Stimulated activated CD8-positive, alpha-beta memory T cell treated with anti-CD3 and anti-CD28 coated beads, Interleukin-4, amount 100 ng/mL, for 4 hours (primary cell): Measurements from ENCODE around the gene DDX50.
"Not testable (repeated sequence)": the region's sequence is repeated elsewhere in the genome, so short reads cannot be mapped to it uniquely, and the experiment has no call there.

Experiments used
- DNase-seq, 2 donors: peaks; one replicate each; pipeline ENCODE4 v3.0.0-alpha.2; 2020; ENCODE audit warnings: low read depth in 2 of 2, low spot score in 1 of 2

The DDX50 gene

GRCh38 chr10:68902382-68902781 lies 1.3 kb downstream of the DDX50 start:
- DNase-seq = no peak

DNA sequence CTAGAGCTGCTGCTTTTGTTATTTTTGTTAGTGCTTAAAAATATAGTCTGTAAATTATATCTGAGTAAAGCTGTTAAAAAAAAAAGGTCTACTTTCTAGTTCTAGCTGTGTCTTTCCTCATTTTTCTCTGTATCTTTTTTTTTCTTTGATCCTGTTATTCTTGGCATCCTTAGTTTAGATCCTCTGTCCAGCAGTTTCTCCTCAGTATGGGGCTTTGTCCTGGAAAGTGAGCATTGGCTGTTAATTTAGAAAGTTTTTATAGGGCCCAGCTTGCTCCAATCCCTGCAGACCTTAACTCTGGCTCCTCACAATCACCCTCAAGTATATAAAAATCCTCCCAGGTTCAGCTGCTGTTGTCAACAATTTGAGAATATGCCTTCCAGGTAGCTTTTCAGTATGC lies 23.5 kb downstream of the DDX50 start:
- no peak for DNase-seq

DNA sequence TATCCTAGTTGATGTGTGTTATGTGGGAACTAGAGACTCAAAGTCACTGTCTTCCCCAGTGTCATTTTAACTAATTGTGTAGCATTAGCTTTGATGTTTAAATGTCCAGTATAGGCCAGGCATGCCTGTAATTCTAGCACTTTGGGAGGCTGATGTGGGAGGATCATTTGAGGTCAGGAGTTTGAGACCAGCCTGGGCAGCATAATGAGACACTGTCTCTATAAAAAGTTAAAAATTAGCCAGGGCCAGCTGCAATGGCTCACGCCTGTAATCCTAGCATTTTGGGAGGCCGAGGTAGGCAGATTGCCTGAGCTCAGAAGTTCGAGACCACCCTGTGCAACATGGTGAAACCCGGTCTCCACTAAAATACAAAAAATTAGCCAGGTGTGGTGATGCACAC lies 24.4 kb downstream of the DDX50 start:
- no peak for DNase-seq

DNA sequence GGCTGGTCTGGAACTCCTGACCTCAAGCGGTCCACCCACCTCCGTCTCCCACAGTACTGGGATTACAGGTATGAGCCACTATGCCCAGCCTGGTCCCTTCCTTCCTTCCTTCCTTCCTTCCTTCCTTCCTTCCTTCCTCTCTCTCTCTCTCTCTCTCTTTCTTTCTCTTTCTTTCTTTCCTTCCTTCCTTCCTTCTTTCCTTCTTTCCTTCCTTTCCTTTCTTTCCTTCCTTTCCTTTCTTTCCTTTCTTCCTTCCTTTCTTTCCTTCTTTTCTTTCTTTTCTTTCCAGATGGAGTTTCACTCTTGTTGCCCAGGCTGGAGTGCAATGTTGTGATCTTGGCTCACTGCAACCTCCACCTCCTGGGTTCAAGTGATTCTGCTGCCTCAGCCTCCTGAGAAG lies 28.0 kb downstream of the DDX50 start:
- not testable (repeated sequence) for DNase-seq

- not testable (repeated sequence) for DNase-seq
These were observed 28.8 kb downstream of the DDX50 start for GRCh38 chr10:68929888-68930287.

DNA sequence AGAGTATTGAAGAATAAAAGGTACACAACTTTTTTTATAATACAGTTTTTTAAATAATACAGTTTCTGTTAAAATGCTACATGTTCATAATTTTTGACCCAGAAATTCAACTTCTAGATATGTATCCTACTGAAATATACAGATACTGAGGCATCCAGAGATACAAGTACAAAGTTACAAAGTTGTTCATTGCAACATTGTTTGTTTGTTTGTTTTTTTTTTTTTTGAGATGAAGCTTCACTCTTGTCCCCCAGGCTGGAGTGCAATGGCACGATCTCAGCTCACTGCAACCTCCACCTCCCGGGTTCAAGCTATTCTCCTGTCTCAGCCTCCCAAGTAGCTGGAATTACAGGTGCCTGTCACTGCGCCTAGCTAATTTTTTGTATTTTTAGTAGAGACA lies 31.7 kb downstream of the DDX50 start:
- not testable (repeated sequence) for DNase-seq

DNA sequence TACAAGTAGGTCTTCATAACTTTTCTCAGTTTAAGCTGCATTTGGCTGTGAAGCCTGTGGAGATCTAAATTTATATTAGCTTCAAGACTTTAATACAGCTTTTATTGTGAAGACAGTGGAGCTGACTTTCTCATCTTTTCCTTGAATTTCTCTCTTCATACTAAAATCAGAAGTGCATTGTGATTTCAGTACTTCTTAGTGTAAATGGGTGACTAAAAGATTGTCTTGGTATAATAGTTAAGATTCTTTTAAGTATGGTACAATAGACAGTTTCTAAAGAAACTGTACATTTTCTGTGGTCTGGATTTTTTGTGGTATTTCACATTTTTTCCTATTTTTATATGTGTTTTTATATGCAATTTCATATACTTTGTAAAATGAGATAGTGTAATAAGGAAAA lies 33.9 kb downstream of the DDX50 start:
- DNase-seq = no peak

DNA sequence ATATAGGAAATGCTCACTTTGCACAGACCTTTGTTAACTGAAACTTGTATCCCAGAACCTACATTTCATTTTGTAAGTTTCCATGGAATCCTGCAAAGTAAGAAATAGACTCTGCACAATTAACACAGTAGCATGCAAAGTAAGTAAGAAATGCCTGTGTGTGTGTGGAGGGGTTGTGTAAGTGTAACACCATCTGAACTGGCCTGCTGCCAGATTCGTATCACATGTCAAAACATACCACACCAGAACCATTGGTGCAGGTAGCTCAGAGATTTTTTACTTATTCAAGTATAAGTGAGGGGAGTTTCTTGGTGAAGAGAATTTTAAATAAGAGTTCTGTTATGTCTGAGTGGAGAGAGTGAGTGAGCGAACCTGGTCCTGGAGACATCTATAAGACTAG lies 37.0 kb downstream of the DDX50 start:
- DNase-seq = no peak

- DNase-seq = no peak
These were observed 37.8 kb downstream of the DDX50 start for GRCh38 chr10:68938884-68939283.

GRCh38 chr10:68940917-68941316 lies 39.8 kb downstream of the DDX50 start:
- DNase-seq = not testable (repeated sequence)

GRCh38 chr10:68950598-68950997 lies 49.5 kb downstream of the DDX50 start:
- no peak for DNase-seq

DNA sequence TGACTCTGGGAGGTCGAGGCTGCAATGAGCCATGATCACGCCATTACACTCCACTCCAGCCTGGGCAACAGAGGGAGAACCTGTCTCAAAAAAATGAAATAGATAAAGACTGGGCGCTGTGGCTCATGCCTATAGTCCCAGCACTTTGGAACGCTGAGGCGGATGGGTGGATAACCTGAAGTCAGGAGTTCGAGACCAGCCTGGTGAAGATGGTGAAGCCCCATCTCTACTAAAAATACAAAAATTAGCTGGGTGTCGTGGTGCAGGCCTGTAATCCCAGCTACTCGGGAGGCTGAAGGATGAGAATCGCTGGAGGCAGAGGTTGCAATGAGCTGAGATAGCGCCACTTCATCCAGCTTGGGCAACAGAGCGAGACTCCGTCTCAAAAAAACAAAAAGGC lies 53.8 kb downstream of the DDX50 start:
- DNase-seq = no peak

DNA sequence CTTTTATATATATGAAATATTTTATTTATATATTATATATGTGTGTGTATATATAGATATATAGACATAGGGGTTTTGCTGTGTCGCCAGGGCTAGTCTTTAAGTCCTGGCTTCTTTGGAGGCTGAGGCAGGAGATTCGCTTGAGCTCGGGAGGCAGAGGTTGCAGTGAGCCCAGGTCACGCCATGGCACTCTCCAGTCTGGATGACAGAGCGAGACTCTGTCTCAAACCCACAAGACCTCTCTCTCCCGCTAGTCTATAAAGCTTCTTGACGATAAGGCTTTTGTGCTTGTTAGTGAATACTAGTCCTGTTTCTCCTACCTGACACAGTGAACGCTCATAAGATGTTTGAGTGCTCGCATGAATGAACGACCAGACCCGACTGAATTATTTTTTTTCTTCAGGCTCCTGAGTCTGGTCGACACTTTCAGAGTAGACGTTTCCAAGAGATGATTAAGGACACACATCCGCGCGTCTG lies 54.3 kb downstream of the DDX50 start:
- no peak for DNase-seq

- DNase-seq = peak; percentile 78 to 82
These were observed 54.9 kb downstream of the DDX50 start, which contains the start of gene DDX21 for GRCh38 chr10:68955832-68956532. Gene DDX21 (plus strand): TSS chr10:68956170. CDS start chr10:68956226, 56 bp downstream.

- no peak for DNase-seq
These were observed 56.1 kb downstream of the DDX50 start for GRCh38 chr10:68957284-68957615.

DNA sequence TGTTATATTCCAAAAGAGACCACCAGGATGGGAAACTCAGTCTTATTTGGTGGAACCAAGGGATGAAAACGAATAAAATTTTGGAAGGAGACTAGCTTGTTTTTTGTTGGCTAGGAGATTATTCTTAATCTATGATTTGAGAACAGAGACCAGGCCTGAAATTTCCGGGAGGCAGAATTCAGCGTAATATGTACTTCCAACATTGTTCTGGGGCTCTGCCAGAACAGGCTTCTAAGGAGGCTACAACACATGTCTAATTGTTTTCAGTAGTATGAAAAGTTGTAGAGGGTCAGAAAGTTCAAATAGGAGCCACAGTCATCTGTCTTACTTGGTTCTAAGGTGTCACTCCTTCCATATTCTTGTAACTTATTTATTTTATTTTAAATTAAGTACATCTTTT lies 56.5 kb downstream of the DDX50 start:
- no peak for DNase-seq

DNA sequence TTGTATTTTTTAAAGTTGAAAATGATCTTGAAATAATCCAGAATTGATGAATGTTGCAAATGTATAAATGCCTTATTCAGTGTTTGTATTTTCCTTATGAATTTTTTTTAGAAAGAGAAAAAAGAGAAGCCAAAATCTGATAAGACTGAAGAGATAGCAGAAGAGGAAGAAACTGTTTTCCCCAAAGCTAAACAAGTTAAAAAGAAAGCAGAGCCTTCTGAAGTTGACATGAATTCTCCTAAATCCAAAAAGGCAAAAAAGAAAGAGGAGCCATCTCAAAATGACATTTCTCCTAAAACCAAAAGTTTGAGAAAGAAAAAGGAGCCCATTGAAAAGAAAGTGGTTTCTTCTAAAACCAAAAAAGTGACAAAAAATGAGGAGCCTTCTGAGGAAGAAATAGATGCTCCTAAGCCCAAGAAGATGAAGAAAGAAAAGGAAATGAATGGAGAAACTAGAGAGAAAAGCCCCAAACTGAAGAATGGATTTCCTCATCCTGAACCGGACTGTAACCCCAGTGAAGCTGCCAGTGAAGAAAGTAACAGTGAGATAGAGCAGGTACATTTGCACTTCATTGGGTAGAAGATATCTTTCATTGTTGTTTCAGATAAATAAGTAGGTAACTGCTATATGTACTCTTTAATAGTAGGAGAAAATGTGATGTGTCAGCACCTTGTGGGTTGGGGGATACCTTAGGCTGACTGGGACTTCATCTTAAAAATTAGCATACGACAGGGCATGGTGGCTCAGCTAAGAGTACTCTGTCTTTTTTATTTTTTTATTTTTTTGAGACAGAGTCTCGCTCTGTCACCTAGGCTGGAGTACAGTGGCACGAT lies 58.8 kb downstream of the DDX50 start:
- DNase-seq = no peak

DNA sequence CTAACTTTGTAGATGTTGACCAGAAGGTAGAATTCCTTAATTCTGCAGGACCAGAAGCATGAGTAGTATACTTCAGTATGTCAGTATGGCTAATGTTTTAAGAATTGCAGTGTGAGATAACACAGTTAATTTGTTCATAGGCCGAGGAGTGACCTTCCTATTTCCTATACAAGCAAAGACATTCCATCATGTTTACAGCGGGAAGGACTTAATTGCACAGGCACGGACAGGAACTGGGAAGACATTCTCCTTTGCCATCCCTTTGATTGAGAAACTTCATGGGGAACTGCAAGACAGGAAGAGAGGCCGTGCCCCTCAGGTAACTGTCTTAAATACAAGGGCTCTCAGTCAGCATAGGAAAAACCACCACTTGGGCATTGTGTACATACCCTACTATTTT lies 62.0 kb downstream of the DDX50 start:
- DNase-seq = no peak

DNA sequence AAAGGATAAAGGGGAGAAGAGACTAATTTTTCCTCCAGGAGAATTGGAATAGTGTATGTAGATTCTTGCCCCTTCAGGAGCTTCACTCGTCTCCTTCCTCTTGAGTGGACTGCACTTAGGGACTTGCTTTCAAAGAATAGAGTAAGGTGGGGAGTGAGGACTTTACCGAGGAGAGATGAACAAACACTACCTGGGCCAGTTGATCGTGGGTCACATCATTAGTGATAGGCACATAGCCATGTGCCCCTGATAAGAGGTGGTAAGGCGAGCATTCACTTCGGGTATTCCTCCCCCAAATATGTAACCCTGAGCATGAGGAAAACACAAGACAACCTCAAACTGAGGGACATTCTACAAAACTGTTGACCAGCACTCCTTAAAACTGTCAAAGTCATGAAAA lies 72.9 kb downstream of the DDX50 start:
- no peak for DNase-seq

DNA sequence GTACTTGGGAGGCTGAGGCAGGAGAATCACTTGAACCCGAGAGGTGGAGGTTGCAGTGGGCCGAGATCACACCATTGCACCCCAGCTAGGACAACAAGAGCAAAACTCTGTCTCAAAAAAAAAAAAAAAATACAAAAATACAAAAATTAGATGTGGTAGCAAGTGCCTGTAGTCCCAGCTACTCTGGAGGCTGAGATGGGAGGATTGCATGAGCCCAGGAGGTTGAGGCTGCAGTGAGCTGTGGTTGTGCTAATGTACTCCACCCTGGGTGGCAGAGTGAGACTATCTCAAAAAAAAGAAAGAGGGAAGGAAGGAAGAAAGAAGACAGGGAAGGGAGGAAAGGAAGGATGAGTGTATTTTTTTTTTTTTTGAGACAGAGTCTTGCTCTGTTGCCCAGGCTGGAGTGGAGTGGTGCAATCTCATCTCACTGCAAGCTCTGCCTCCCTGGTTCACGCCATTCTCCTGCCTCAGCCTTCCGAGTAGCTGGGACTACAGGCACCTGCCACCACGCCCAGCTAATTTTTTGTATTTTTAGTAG lies 74.9 kb downstream of the DDX50 start:
- not testable (repeated sequence) for DNase-seq

GRCh38 chr10:68979738-68980137 lies 78.6 kb downstream of the DDX50 start:
- DNase-seq = not testable (repeated sequence)

DNA sequence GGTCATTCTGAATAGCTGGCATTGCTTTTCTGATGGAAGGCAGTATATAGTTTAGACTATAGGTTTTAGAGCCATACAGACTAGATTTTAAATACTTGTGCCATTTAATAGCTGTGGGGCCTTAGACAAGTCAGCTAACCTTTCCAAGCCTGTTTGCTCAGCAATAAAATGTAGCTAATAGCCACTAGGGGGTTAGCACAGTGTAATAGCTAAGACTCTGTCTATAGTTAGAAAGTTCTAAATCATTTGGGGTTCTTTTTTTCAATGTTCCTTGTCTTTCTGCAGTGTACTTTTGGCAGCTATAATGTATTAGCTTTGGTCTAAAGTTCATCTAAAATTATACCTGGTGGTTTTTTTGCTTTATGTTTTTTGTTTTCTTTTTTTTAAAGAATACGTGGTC lies 80.0 kb downstream of the DDX50 start:
- DNase-seq = no peak
